Stimulated activated CD8-positive, alpha-beta memory T cell treated with anti-CD3 and anti-CD28 coated beads, Interleukin-15, amount 100 ng/mL, for 1 hour (primary cell): Measurements from ENCODE around the gene AOC1.
A peak's percentile ranks its signal among the peaks of the same experiment; 100 is the strongest.

Source experiments
- DNase-seq: peaks from one replicate; pipeline ENCODE4 v3.0.0-alpha.2; 2020; ENCODE audit warnings: low read depth

AOC1 gene

GRCh38 chr7:150857276-150858055 is 5.1 kb downstream of the AOC1 start:
- no peak for DNase-seq

DNA sequence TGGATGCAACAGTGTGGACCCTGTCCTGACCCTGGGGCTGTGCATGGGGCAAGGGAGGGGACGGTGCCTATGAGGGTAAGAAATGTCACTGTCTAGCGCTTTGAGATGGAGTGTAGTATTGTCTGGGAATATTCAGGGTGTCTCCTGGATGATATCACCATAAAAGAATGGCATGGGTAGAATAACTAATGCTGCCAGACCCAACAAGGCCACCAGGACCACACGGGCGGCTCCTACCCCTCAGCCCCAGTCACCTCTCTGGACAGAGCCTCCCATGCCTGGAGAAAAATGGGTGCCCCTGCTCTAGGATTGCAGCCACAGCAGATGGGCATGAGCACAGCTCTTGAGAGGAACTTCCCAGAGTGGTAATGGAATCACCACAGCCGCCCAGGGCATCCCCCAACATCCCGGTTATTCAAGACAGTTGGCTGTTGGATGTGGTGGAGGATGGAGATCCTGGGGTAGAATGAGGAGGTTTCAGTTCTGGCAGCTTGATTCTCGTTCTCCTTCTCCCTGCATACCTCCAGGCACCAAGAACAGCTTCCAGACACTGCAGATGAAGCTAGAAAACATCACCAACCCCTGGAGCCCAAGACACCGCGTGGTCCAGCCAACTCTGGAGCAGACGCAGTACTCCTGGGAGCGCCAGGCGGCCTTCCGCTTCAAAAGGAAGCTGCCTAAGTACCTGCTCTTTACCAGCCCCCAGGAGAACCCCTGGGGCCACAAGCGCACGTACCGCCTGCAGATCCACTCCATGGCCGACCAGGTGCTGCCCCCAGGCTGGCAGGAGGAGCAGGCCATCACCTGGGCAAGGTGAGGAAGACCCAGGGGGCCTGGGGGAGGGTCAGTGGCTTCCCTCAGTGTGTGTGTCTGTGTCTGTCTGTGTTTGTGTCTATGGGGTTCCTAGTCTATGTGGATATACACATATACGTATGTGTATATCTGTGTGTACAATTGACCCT is 6.2 kb downstream of the AOC1 start:
- no peak for DNase-seq

DNA sequence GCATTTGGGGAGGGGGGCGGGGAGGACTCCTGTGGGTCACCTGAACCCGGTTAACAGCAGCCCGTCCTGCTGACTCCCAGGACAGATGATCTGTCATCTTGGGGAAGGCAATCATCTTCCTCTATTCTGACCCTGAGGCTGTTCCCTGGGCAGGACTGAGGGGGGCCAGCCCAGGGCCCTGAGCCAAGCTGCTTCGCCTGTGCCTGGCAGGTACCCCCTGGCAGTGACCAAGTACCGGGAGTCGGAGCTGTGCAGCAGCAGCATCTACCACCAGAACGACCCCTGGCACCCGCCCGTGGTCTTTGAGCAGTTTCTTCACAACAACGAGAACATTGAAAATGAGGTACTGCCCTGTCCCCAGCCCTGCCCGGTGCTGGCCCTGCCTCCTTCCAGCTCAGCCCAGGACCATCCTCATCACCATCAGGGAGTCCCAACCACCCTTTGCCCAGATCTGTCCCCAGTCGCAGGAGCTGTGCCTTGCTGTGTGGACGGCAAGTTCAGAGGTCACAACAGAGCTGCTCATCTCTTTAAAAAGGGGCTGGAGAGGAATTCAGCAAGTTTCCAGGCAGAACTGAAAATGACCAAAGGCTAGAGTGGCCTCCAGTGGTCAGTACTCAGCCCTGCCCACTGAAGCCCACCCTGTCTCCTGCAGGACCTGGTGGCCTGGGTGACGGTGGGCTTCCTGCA is 8.1 kb downstream of the AOC1 start:
- no peak for DNase-seq

GRCh38 chr7:150860978-150861295 is 8.6 kb downstream of the AOC1 start:
- no peak for DNase-seq

GRCh38 chr7:150862356-150862755 is 10.0 kb downstream of the AOC1 start:
- no peak for DNase-seq

DNA sequence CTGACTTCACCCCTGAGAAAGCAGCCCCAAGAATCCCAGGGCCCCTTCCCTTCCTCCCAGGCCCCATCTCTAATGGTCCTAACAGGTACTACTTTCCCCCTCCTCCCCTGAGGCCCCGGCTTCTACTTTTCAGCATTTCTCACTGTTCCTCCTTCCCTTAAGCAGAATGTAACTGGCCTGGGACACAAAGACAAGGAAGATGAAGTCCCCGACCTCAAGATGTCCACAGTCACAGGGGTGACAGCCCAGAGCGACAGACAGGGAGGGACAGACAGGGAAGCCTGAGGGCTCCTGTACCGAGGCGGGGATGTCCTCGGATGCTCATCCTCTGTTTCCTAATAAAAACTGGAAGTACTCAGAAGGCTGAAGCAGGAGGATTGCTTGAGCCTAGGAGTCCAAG is 11.6 kb downstream of the AOC1 start:
- DNase-seq = no peak

- no peak for DNase-seq
Measured at GRCh38 chr7:150866932-150867564, 14.7 kb downstream of the AOC1 start.

GRCh38 chr7:150867605-150868004 is 15.3 kb downstream of the AOC1 start:
- no peak for DNase-seq

DNA sequence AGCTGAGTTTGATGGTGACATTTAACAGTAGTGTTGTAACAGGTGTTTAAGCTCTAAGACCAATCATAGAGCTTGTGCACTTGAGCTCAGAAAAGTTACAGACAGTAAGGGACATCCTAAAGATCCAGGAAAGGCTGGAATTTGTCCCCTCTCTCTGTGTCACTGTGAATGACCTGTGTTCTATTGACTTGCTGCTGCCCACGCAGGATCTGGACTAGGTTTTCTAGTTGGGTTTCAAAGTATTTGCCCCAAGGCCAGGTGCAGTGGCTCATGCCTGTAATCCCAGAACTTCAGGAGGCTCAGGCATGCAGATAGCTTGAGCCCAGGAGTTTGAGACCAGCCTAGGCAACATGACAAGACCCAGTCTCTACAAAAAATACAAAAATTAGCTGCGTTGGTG is 17.1 kb downstream of the AOC1 start:
- DNase-seq = no peak

DNA sequence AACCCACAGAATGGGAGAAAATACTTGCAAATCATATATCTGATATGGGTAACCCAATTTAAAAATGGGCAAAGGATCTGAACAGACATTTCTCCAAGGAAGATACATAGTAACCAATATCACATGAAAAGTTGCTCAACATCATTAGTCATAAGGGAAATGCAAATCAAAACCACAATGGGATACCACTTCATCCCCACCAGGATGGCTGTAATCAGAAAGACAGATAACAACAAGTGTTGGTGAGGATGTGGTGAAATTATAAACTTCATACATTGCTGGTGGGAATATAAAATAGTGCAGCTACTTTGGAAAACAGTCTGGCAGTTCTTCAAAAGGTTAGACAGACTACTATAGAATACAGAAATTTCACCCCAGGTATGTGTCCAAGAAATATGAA is 19.3 kb downstream of the AOC1 start:
- no peak for DNase-seq

DNA sequence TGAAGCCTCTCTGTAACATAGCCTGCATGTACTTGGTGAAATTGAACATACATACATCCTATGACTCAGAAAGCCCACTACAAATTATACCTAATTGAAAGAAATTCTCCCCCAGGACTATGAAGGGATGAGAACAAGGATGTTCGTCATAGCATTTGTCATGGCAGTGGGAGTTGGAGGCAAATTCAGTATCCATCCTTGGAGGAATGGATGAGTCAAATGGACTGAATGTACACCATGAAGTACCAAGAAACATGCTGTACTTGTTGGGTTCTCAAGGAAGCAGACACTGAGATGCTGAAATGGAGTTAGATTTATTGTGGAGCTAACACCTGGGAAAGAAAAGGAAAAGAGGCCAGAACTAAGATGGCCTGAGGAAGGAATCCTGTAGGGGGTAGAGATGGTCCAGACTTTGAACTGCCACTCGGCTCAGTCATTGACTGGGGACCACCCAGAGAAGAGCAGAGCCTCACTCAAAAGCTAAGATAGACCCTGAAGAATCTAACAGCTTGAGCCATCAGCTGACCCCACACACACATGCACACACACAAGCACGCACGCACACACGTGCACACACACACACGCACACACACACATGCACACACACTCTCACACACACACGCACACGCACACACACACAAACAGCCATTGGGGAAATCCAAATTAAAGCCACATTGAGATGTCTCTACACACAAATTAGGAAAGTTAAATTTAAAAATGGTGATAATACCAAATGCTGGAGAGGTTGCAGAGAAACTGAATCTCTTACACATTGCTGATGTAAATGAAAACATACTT is 22.3 kb downstream of the AOC1 start:
- DNase-seq = no peak

DNA sequence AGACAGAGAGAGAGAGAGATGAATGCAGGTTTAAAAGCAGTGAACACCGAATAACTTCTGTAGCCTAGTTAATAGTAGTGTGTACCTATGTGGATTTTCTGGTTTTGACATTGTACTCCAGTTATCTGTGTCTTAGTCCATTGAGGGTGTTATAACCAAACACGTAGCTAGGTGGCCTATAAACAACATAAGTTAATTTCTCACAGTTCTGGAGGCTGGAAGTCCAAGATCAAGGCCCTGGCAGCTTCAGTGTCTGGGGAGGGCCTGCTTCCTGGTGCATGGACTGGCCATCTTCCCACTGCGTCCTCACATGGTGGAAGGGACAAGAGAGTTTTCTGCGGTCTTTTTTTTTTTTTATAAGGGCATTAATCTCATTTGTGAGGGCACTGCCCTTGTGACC is 23.5 kb downstream of the AOC1 start:
- no peak for DNase-seq

DNA sequence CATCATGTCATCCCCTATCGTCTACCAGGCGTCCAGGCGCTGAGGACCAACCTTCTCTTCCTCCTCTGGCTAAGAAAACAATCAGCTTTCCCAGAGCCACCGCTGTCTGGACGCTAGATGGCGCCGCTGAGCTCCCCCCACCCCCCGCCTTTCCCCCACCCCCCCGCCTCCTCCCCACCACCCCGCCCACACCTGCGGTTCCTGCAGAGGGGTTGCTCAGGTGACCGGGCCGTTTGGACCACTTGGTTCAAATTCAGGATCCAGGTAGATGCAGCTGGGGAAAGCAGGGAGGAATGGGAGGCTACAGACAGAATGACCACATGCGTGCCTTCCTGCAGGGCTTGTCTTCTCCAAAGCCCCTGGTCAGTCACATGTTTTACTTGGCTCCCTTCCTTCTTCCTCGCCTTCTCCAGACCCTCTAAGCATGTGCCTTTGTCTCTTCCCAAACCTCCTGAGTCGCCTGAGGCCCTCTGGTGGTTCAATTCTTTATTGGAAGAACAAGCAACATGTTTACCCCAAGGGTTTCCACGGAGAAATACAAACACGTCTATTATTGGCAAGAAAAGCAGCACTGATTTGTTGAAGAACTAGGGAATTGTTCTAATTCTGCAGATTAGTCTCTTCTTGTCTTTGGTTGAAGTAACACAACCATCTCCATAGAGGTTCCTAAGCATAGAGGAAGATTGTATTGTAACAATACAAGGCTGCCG is 24.7 kb downstream of the AOC1 start:
- DNase-seq = peak; percentile 21

GRCh38 chr7:150877536-150877935 is 25.2 kb downstream of the AOC1 start:
- no peak for DNase-seq

GRCh38 chr7:150879345-150879744 is 27.0 kb downstream of the AOC1 start:
- DNase-seq = no peak

GRCh38 chr7:150881189-150881588 is 28.9 kb downstream of the AOC1 start:
- DNase-seq = no peak

DNA sequence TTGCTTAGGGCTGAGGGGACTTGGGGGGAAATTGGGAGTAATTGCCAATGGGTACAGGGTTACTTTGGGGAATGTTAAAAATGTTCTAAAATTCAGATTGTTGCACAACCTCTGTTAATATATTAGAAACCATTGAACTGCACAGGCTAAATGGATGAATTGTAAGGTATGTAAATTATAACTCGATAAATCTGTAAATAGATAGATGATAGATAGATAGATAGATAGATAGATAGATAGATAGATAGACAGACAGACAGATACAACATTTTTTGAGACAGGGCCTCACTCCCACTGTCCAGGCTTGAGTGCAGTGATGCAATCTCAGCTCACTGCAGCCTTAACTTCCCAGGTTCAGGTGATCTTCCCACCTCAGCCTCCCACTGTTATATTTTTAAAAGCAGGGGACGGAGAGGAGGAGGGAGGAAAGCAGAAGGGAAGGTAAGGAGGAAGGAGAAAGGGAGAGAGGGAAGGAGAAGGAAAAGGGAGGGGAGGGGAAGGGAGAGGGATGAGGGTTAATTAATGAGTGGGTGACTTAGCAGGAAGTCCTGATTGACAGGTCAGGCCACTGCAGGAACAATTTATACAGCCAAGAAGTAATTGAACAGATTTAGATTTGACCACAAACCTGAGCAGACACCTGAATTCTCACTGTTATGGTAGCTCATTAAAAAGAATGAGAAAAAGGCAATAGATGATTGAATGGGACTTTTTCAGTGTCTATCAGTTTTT is 38.7 kb downstream of the AOC1 start:
- DNase-seq = no peak

GRCh38 chr7:150891740-150892139 is 39.4 kb downstream of the AOC1 start:
- DNase-seq = no peak

DNA sequence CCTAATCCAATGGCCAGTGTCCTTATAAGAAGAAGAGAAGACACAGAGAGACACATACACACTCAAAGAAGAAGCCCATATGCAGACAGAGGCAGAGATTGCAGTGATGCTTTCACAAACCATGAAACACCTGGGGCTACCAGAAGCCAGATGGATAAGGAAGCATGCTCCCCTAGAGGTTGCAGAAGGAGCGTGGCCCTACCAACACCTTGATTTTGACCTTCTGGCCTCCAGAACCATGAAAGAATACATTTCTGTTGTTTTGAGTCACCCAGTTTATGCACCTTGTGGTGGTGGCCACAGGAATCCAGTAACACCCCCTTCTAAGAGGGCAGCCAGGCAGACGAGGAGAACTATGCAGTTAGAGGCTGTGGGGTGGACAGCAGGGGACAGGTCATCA is 43.5 kb downstream of the AOC1 start:
- DNase-seq = no peak

DNA sequence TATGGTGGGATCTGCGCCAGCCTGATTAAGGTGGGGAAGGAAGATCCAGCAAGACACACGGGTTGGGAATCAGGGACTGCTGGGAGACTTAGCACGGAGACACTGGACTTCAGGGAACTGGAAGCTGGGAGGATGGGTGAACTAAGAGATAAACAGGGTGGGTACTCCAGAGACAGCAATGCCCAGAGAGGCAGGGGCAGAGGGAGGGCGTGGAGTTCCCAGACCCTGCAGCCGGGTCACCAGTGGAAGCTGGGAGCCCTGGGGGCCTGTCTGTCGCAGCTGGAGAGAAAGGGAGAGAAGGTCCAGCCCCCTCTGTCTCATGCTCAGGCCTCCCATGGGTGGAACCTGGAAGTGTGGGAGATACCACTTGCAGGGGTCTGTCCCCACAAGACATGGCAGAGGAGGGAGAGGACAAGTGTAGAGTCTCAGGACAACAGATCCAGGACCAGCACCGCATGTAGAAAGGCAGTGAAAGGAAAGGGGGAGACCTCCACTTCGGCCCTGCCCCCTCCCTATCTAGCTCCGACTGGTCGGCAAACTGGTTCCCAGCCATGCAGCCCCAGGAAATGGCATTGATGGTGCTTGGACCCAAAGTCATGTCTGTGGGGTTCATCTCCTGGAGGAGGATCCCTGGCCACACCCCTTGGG is 44.4 kb downstream of the AOC1 start:
- no peak for DNase-seq
